Coronary artery (tissue), 2 donors: ENCODE results near the gene VEGFD.
"Not testable (repeated sequence)": the region's sequence is repeated elsewhere in the genome, so short reads cannot be mapped to it uniquely, and the experiment has no call there.

Experiments
- DNase-seq: peaks from one replicate; pipeline ENCODE4 v3.0.0-alpha.2; 2017; ENCODE audit warnings: low spot score
- H3K27ac ChIP-seq, 2 donors: fragments of 200-600 bp; sonication (generic); one replicate each; pipeline ENCODE4 v1.5.1; 2016 to 2019
- H3K4me3 ChIP-seq: fragments of 200-600 bp; sonication (generic); 2 replicates; pipeline ENCODE4 v1.5.1; 2016; ENCODE audit warnings: mild to moderate bottlenecking, moderate library complexity
- CTCF ChIP-seq: fragments of 200-600 bp; sonication (generic); IDR thresholded peaks from one replicate; pipeline ENCODE4 v1.5.1; 2019; ENCODE audit warnings: antibody characterized with exemption

Gene VEGFD

GRCh38 chrX:15315509-15315908 lies 68.7 kb downstream of the VEGFD start, which contains the start of gene ASB11:
Gene ASB11 (minus strand): TSS chrX:15315640. CDS start chrX:15315605, 35 bp downstream.
- no peak for DNase-seq
- no peak for TF ChIP-seq CTCF
- Histone ChIP-seq H3K27ac (no peak within 1 kb of the TSS), H3K4me3 (no peak within 1 kb of the TSS)

GRCh38 chrX:15314472-15314871 lies 69.7 kb downstream of the VEGFD start:
- no peak for TF ChIP-seq CTCF
- H3K27ac ChIP-seq: no peak overlapping the region
- DNase-seq: no peak
- H3K4me3 ChIP-seq: no peak overlapping the region

GRCh38 chrX:15311119-15311518 lies 73.1 kb downstream of the VEGFD start:
- H3K27ac ChIP-seq: no peak overlapping the region

GRCh38 chrX:15310117-15310516 lies 74.1 kb downstream of the VEGFD start:
- Histone ChIP-seq H3K27ac (peak overlapping the region; percentile 37 to 58), H3K4me3 (no peak overlapping the region)
- TF ChIP-seq CTCF: no peak
- DNase-seq: no peak

More at GRCh38 chrX:15311119-15311518, 73.1 kb downstream of the VEGFD start:
- H3K4me3 ChIP-seq: no peak overlapping the region
- no peak for DNase-seq
- no peak for TF ChIP-seq CTCF

- not testable (repeated sequence) for DNase-seq, H3K27ac ChIP-seq, H3K4me3 ChIP-seq
These were observed 78.3 kb downstream of the VEGFD start for GRCh38 chrX:15305899-15306298.

GRCh38 chrX:15301924-15302323 lies 82.3 kb downstream of the VEGFD start:
- H3K4me3 ChIP-seq: no peak overlapping the region
- TF ChIP-seq CTCF: no peak
- H3K27ac ChIP-seq: no peak overlapping the region
- no peak for DNase-seq

- DNase-seq: no peak
- no peak overlapping the region for H3K4me3 ChIP-seq
These were observed 84.0 kb downstream of the VEGFD start for GRCh38 chrX:15299941-15300851.

More at GRCh38 chrX:15299941-15300851, 84.0 kb downstream of the VEGFD start:
- H3K27ac ChIP-seq: peak overlapping the region in 1 of 2 donors; percentile 3
- no peak for TF ChIP-seq CTCF
